T-helper 2 cell treated with Interferon-gamma antibody and Interleukin-4, amounts not matched to agents 100 ng/mL and 5 ng/mL, for 36 hours (primary cell): ENCODE data around the gene OR9G4. TPM values are rescaled to one million over a fixed set of nuclear protein-coding genes. Genes with fewer than 3 reads are reported as not detected.

ENCODE experiments used
- intact Hi-C: fragments of 100-400 bp; cut with micrococcal nuclease; formaldehyde crosslinking; loops from one replicate; pipeline ENCODE4 v1.15.1; 2023
- total RNA-seq: library from RNA; stranded (reverse); gene quantifications from 2 replicates; pipeline ENCODE4 v1.2.3, GENCODE V29; 2022

OR9G4 gene
- not detected in 2 replicates for total RNA-seq

DNA sequence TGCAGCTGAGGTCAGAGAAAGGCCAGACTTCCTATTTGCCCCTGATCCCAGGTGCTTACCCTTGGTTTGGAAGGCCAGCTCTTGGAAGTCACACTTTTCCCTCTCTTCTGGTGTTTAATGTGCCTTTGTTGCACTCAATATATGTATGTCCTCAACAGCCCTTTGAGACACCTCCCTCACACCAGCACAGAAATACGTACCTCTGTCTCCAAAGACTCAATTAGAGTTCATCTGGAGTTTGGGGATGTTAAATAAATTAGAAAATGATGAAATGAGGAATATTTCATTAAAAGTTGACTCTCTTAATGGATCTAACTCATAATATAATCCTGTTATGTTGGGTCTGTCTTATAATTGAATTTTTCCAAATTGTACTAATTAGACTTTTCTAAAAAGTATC lies at the start of gene OR9G4:
Gene OR9G4, minus strand, starts transcription at position 101 of the 400 bp plus-strand sequence. CDS start 4,931 bp downstream, outside the sequence.
- intact Hi-C loops, result no loop called here

DNA sequence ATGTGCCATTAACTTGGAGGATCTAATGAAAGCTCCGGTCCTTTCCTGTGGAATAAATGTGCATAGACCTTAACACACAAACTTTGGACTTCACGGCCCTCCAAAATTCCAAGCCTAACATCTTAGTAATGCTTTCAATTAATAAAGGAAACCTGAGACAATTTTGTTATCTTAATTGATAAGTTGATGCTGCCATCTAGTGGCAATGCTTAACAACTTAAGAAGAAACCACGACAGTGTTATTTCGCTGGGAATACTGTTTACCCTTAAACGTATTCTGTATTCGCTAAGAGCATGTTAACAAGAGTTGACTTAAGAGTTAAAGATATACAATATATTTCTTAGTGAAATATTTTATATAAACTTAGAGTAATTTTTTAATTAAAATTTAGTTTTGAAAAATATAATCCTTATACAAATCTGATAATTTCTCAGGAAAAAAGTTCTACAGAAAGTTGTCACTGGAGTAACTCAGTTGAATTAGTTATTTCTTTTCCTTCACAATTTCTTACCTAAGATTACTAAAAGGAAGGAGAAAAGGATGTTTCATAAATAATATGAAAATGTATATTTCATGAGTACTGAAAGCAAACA lies 35.0 kb upstream of the OR9G4 start:
- intact Hi-C loops, result loop anchor here (2.0 kb wide), 1 partner anchor 841 kb away; no protein-coding TSS in a partner anchor

DNA sequence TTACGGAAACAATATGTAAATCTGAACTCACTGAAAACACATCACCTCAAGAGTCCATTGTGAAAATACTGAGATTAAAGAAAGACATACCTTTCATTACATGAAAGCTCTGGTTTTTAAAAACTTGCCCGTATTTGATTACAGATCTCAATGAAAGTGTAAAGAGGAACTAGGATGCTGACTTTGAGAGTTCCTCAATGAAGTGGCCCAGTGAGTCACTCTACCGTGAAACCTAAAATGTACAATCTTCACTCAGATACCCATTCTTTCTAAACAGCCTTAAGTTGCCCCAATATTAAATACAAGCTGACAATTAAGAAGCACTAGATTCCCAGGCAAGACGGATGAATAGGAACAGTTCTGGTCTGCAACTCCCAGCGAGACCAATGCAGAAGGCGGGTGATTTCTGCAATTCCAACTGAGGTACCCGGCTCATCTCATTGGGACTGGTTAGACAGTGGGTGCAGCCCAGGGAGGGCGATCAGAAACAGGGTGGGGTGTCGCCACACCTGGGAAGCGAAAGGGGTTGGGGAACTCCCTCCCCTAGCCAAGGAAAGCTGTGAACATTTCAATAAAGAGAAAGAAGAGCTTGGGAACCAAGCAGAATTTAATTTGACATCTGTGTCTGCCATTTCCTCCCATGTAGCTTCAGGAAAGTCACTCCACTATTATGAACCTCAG lies 33.8 kb upstream of the OR9G4 start:
- intact Hi-C loops, result loop anchor here (2.0 kb wide), 1 partner anchor 840 kb away; no protein-coding TSS in a partner anchor

DNA sequence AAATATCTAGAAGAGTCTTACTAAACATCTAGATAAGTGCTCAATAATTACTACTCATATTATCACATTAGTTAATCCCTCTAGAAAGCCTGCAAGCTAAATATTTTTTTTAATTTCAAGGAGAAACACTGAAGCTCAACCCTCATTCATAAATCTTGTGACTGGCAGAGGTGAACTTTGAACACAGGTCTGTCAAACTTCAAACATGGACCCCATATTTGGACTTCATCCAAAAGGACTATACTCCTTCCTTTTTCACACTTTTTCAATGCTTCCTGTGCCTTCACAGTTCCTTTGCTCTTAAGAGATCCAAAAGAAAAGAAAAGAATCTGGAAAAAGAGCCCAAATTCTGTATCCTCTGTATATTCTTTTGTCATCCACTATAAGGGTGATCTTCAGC lies 28.3 kb upstream of the OR9G4 start:
- intact Hi-C loops, result no loop called here

DNA sequence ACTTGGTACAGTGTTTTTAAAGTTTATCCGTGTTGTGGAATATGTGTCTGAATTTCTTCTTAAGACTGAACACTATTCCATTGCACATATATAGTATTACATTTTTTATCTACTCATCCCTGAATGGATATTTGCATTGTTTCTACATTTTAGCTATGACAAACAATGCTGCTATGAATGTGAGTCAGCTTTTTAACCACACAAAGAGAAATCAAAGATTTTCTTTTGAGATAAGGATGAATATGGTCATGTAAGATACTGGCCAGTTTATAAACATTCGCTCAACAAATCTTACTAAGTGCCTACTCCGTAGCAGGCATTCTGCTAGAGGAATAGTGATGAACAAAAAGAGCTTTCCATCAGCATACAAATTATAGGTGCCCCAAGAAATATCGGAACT lies 16.5 kb upstream of the OR9G4 start:
- intact Hi-C loops, result no loop called here

DNA sequence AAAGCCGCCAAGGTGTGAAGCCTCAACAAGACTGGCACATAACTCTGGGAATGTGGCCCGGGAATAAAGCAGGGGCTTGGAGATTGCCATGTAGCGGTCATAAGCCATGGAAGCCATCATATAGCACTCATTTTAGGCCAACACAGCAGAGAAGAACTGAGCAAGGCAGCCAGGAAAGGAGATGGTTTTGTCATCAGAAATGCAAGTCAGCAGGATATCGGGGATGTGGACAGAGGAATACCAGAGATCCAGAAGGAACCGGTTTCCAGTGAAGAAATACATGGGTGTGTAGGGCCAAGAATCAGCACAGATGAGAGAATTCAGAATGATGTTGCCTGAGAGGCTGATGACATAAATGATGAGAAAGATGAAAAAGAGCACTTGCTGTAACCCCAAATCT lies 3.0 kb upstream of the OR9G4 start:
- intact Hi-C loops, result no loop called here

DNA sequence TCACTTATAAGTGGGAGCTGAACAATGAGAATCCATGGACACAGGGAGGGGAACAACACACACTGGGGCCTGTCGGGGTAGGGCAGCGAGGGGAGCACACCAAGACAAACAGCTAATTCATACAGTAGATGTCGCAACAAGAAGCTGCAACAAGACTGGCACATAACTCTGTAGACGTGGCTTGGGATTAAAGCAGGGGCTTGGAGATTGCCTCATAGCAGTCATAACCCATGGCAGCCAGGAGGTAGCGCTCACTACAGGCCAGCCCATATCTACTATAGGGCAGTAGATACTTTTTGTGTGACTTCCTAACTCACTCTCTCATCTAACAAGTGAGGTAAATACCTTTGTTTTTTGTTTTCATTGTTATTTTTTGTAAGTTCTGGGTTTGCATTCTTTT lies 1.7 kb upstream of the OR9G4 start:
- intact Hi-C loops, result no loop called here

DNA sequence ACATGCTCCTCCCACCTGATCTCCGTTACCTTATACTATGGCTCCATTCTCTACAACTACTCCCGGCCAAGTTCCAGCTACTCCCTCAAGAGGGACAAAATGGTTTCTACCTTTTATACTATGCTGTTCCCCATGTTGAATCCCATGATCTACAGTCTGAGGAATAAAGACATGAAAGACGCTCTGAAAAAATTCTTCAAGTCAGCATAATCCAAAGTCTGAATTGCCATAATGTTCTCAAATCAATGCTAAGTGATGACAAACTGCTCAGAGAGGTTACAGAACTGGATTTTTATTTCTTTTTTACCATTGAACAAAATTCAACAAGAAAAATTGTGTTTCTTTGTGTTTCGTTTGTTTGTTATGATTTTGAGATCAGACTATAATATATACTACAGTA lies 7.6 kb downstream of the OR9G4 start:
- intact Hi-C loops, result no loop called here

DNA sequence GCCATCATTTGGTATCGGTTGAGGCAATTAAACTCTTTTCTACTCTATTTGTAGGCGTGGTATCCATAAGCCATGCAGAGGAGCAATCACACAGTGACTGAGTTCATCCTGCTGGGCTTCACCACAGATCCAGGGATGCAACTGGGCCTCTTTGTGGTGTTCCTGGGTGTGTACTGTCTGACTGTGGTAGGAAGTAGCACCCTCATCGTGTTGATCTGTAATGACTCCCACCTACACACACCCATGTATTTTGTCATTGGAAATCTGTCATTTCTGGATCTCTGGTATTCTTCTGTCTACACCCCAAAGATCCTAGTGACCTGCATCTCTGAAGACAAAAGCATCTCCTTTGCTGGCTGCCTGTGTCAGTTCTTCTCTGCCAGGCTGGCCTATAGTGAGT lies 8.4 kb downstream of the OR9G4 start:
- intact Hi-C loops, result no loop called here

DNA sequence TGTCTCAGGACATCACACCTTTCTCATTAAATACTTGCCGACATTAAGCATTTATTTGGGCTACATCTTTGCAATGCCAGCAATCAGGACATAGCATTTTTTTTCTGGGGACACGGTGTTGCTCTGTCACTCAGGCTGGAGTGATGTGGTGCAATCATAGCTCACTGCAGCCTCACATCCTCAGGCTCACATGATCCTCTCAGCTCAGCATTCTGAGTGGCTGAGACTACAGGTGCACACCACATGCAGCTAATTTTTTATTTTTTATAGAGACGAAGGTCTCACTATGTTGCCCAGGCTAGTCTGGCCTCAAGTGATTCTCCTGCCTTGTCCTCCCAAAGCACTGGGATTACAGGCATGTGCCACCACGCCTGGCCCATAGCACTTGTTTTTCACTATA lies 28.0 kb downstream of the OR9G4 start:
- intact Hi-C loops, result no loop called here

DNA sequence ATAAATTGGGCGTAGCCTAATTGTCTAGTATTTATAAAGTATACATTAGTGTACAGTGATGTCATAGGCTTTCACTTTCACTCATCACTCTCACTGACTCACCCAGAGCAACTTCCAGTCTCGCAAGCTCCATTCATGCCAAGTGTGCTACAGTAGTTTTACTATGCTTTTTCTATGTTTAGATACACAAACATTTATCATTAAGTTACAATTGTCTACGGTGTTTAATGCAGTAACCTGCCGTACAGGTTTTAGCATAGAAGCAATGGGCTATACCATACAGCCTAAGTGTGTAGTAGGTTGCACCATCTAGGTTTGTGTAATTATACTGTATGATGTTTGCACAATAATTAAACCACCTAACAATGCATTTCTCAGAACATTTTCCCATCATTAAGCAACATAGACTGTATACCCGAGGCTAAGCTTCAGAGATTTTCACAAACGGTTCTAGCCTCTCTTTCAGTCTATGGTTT lies 32.1 kb downstream of the OR9G4 start:
- intact Hi-C loops, result no loop called here

DNA sequence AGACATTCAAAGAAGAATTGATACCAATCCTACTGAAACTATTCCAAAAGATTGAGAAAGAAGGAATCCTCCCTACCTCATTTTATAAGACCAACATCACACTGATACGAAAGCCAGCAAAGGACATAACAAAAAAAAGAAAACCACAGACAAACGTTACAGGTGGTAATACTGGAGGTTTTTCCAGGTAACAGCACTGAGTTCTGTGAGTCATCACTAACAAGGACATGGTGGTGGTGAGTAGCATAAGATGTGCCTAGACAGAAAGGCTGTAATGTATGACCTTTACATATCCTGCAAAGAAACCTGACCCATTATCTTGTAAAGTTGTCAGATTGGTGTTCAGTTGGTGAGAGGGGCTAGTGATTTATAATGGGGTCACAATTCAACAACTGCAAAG lies 34.3 kb downstream of the OR9G4 start:
- intact Hi-C loops, result no loop called here

DNA sequence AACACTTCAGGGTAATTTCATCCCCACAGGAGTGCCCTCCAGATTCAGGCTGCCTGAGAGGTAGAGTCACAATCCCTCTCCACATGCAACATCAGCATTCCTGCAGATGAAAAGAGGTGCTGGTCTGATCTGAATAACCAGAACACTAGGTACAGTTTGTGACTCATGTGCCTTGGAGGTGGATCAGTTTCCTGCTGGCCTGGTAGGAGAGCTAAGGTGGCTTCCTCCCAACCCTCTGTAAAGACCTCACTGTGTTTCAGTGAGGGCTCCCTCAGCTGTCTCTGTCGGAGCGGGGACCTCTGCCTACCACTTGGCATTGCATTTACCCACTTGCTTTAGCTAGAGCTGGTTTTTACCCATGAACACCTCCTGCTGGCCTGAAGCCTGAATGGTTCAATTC lies 42.0 kb downstream of the OR9G4 start:
- intact Hi-C loops, result no loop called here

DNA sequence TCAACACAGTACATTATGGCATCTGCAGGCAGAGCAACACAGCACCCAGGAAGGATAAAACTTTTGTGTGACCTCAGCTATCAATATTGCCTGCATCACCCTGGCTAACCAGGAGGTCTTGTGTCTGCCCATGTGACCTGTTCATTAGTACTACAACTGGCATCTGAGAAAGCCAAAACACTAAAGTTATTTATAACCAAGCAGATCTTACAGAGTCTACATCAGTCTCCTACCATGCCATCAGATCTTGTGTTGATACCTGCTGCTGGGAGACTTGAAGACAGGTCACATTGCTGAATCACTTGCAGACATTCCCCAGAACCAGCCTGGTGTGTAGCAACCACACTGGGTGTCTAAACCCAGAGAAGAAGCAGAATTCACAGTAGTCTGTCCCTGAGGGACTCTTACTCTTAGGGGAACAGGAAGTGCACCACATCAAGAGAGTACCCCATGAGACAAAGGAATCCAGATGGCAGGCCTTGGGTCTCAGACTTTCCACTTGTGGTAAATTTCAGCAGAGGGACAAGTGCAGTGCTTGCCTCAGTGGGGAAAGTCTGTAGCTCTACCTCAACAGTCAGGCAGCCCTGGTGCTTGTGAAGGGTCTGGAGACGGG lies 42.6 kb downstream of the OR9G4 start:
- intact Hi-C loops, result no loop called here

DNA sequence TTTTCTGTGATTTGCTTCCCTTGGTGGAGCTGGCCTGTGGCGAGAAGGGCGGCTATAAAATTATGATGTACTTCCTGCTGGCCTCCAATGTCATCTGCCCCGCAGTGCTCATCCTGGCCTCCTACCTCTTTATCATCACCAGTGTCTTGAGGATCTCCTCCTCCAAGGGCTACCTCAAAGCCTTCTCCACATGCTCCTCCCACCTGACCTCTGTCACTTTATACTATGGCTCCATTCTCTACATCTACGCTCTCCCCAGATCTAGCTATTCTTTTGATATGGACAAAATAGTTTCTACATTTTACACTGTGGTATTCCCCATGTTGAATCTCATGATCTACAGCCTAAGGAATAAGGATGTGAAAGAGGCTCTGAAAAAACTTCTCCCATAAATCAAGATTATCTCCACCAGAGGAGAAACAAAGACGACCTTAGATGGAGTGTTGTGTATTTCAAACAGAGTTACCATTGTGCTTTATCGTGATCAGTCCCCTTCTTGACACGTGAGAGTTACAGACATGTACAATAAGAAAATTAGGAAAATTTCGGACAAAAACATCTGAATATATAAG lies 47.5 kb downstream of the OR9G4 start:
- intact Hi-C loops, result no loop called here

DNA sequence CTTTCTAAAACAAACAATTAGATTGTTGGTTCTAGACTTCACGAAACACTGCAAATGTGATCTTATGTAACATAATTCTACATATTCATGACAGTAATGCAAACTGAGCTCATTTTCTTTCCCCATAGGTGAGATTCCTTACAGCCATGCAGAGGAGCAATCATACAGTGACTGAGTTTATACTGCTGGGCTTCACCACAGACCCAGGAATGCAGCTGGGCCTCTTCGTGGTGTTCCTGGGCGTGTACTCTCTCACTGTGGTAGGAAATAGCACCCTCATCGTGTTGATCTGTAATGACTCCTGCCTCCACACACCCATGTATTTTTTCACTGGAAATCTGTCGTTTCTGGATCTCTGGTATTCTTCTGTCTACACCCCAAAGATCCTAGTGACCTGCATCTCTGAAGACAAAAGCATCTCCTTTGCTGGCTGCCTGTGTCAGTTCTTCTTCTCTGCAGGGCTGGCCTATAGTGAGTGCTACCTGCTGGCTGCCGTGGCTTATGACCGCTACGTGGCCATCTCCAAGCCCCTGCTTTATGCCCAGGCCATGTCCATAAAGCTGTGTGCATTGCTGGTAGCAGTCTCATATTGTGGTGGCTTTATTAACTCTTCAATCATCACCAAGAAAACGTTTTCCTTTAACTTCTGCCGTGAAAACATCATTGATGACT lies 48.1 kb downstream of the OR9G4 start:
- intact Hi-C loops, result no loop called here

DNA sequence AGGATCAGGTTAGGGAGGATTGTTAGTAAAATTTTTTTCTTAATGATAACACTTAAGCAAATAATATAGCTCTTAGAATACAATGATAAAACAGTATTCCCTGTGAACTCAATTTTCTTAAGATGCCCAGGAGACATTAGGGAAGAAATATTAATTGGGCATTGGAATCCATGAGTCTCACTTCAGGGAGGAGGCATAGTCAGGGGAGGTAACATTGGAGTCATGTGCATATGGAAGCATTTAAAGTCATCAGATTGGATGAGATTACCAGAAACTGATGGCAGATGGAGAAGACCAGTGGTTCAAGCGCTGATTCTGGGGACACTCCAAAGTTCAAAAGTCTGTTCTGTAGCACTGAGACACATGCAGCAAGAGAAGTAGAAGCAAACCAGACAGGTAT lies 49.7 kb downstream of the OR9G4 start, which contains the start of gene OR9G1:
Gene OR9G1, plus strand, starts transcription at position 301 of the 400 bp plus-strand sequence. CDS start 1,293 bp downstream, outside the sequence.
- intact Hi-C loops, result no loop called here

DNA sequence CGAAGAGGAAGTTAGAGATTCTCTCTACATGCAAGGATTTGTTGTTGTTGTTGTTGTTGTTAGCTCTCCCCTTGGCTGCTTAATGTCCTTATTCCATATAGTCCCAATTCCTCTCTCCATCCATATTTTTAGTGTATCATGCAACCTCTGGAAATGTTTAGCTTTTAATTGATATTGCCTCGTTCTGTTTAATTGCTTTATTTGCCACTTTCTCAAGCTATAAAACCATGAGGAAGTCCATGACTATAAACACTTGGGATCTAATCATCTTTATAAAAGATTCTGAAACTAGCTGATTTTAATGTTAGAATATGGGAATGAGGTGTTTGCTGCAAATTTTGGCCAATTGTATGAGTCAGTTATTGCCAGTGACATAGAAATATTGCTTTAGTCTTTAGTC lies 55.1 kb downstream of the OR9G4 start:
- intact Hi-C loops, result no loop called here
